DND-41 (cell line): ENCODE measurements around the gene HRH2.

Experiments
- ATAC-seq: fragments of 200-7000 bp; cut with Tn5 transposase; 3 replicates; pipeline ENCODE4 v1.9.1; 2021; ENCODE audit warnings: low read depth; ENCODE audit not compliant: insufficient read depth
- DNase-seq: peaks from one replicate; pipeline ENCODE4 v3.0.0-alpha.2; 2020
- H2AFZ ChIP-seq: 2 replicates; pipeline ENCODE4 v1.6.0; 2012; ENCODE audit warnings: low read depth, low read length
- H3K27ac ChIP-seq: 2 replicates; pipeline ENCODE4 v1.5.1; 2012; ENCODE audit warnings: low read length, inconsistent platforms
- H3K27me3 ChIP-seq: fragments of 200-600 bp; sonication (generic); 2 replicates; pipeline ENCODE4 v1.6.0; 2012; ENCODE audit warnings: low read length, mild to moderate bottlenecking, inconsistent platforms; ENCODE audit not compliant: insufficient read depth, poor library complexity
- H3K36me3 ChIP-seq: 2 replicates; pipeline ENCODE4 v1.5.1; 2012; ENCODE audit warnings: low read length, inconsistent platforms; ENCODE audit not compliant: insufficient read depth
- H3K4me1 ChIP-seq: 2 replicates; pipeline ENCODE4 v1.5.1; 2012; ENCODE audit warnings: mild to moderate bottlenecking, low read length; ENCODE audit not compliant: insufficient read depth
- H3K4me2 ChIP-seq: 2 replicates; pipeline ENCODE4 v1.6.0; 2012; ENCODE audit warnings: mild to moderate bottlenecking, moderate library complexity, low read length, inconsistent platforms; ENCODE audit not compliant: insufficient read depth
- H3K4me3 ChIP-seq, 2 experiments: fragments of 200-600 bp in 1 of 2; shearing (Covaris generic) in 1 of 2; 2 replicates each; pipeline ENCODE4 v1.5.1; 2012 to 2016; ENCODE audit warnings: inconsistent platforms in 2 of 2, low read length in 2 of 2, mild to moderate bottlenecking in 2 of 2, low read depth in 1 of 2, moderate library complexity in 1 of 2
- H3K79me2 ChIP-seq: 2 replicates; pipeline ENCODE4 v1.6.0; 2012; ENCODE audit warnings: low read length, inconsistent platforms; ENCODE audit not compliant: insufficient read depth
- H3K9ac ChIP-seq: 2 replicates; pipeline ENCODE4 v1.6.0; 2012; ENCODE audit warnings: low read depth, mild to moderate bottlenecking, inconsistent platforms, low read length, moderate library complexity
- H3K9me3 ChIP-seq: 2 replicates; pipeline ENCODE4 v1.5.1; 2012; ENCODE audit warnings: low read length, moderate library complexity, mild to moderate bottlenecking, inconsistent platforms; ENCODE audit not compliant: insufficient read depth, severe bottlenecking
- H4K20me1 ChIP-seq: 2 replicates; pipeline ENCODE4 v1.6.0; 2012; ENCODE audit warnings: low read length; ENCODE audit not compliant: insufficient read depth
- EZH2 ChIP-seq: IDR thresholded peaks from 3 replicates; pipeline ENCODE4 v1.6.1; 2012; ENCODE audit warnings: borderline replicate concordance, low read depth, mild to moderate bottlenecking, moderate library complexity, low read length, inconsistent platforms; ENCODE audit not compliant: severe bottlenecking
- TF ChIP-seq, protein P1 (sequence below): IDR thresholded peaks from 2 replicates; pipeline ENCODE4 v1.5.1; 2012; ENCODE audit warnings: borderline replicate concordance, low read length, moderate library complexity, mild to moderate bottlenecking; ENCODE audit not compliant: poor library complexity, severe bottlenecking; ENCODE audit errors: extremely low read depth

Gene HRH2

DNA sequence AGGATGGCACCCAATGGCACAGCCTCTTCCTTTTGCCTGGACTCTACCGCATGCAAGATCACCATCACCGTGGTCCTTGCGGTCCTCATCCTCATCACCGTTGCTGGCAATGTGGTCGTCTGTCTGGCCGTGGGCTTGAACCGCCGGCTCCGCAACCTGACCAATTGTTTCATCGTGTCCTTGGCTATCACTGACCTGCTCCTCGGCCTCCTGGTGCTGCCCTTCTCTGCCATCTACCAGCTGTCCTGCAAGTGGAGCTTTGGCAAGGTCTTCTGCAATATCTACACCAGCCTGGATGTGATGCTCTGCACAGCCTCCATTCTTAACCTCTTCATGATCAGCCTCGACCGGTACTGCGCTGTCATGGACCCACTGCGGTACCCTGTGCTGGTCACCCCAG, 25.4 kb downstream of the HRH2 start:
- no peak overlapping the region for H3K27ac ChIP-seq
- no peak overlapping the region for H3K4me2 ChIP-seq
- H3K9me3 ChIP-seq = no peaks in the 10 kb centered on the region
- DNase-seq (no peak), ATAC-seq (no peak)
- H3K4me1 ChIP-seq = no peaks in the 10 kb centered on the region
- H3K4me3 ChIP-seq = no peak overlapping the region
- H3K36me3 ChIP-seq = no peaks in the 10 kb centered on the region
- H3K79me2 ChIP-seq = no peaks in the 10 kb centered on the region
- no peaks in the 10 kb centered on the region for H3K27me3 ChIP-seq
- H4K20me1 ChIP-seq = peaks cover 8% of the 10 kb centered on the region; the same call in 1 of the 2 replicates
- TF ChIP-seq EZH2 = no peak
- TF ChIP-seq, protein P1, sequence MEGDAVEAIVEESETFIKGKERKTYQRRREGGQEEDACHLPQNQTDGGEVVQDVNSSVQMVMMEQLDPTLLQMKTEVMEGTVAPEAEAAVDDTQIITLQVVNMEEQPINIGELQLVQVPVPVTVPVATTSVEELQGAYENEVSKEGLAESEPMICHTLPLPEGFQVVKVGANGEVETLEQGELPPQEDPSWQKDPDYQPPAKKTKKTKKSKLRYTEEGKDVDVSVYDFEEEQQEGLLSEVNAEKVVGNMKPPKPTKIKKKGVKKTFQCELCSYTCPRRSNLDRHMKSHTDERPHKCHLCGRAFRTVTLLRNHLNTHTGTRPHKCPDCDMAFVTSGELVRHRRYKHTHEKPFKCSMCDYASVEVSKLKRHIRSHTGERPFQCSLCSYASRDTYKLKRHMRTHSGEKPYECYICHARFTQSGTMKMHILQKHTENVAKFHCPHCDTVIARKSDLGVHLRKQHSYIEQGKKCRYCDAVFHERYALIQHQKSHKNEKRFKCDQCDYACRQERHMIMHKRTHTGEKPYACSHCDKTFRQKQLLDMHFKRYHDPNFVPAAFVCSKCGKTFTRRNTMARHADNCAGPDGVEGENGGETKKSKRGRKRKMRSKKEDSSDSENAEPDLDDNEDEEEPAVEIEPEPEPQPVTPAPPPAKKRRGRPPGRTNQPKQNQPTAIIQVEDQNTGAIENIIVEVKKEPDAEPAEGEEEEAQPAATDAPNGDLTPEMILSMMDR = no peak
- no peak overlapping the region for H2AFZ ChIP-seq
- H3K9ac ChIP-seq = no peak overlapping the region

DNA sequence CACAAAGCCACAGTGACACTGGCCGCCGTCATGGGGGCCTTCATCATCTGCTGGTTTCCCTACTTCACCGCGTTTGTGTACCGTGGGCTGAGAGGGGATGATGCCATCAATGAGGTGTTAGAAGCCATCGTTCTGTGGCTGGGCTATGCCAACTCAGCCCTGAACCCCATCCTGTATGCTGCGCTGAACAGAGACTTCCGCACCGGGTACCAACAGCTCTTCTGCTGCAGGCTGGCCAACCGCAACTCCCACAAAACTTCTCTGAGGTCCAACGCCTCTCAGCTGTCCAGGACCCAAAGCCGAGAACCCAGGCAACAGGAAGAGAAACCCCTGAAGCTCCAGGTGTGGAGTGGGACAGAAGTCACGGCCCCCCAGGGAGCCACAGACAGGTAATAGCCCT, 26.1 kb downstream of the HRH2 start:
- H2AFZ ChIP-seq = no peak overlapping the region
- TF ChIP-seq EZH2 = no peak
- TF ChIP-seq, protein P1 = no peak
- no peak overlapping the region for H3K4me2 ChIP-seq
- H3K36me3 ChIP-seq = no peaks in the 10 kb centered on the region
- H3K4me1 ChIP-seq = no peaks in the 10 kb centered on the region
- H3K9ac ChIP-seq = no peak overlapping the region
- no peaks in the 10 kb centered on the region for H3K9me3 ChIP-seq
- H3K79me2 ChIP-seq = no peaks in the 10 kb centered on the region
- DNase-seq (no peak), ATAC-seq (no peak)
- no peak overlapping the region for H3K4me3 ChIP-seq
- H3K27me3 ChIP-seq = no peaks in the 10 kb centered on the region
- H3K27ac ChIP-seq = no peak overlapping the region
- H4K20me1 ChIP-seq = peaks cover 8% of the 10 kb centered on the region; the same call in 1 of the 2 replicates

DNA sequence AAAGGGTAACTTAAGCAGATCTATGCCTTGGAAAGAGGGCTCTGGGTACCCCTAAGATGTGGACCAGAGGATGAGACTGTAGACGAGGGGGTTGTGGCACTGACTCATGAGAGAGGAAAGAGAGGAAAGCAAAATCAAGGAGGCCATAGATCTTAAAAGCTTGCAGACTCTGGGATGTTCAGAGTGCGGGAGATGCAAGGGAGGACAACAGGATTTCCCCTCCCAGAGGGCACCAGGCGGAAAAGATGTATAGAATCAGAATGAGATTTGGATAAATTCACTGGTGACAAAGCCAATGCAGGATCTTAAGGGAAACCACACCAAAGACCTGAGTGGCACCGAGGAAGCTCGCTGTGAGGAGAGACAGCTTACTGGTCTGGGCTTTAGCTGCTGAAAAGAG, 27.1 kb downstream of the HRH2 start:
- H3K9ac ChIP-seq = no peak overlapping the region
- H3K36me3 ChIP-seq = no peaks in the 10 kb centered on the region
- H3K4me1 ChIP-seq = no peaks in the 10 kb centered on the region
- no peak overlapping the region for H2AFZ ChIP-seq
- H3K4me3 ChIP-seq = no peak overlapping the region
- ATAC-seq = no peak
- no peaks in the 10 kb centered on the region for H3K9me3 ChIP-seq
- H3K4me2 ChIP-seq = no peak overlapping the region
- TF ChIP-seq, protein P1 = no peak
- no peak for TF ChIP-seq EZH2
- no peak overlapping the region for H3K27ac ChIP-seq
- DNase-seq = no peak
- H4K20me1 ChIP-seq = 0 out of 2 replicates have a peak, but pooled peaks cover 3% of the 10 kb centered on the region
- H3K79me2 ChIP-seq = no peaks in the 10 kb centered on the region
- no peaks in the 10 kb centered on the region for H3K27me3 ChIP-seq
